ENCODE measurements around the gene ZBTB4. TPM values are rescaled to one million over a fixed set of nuclear protein-coding genes. Genes with fewer than 3 reads are reported as not detected.

Gene ZBTB4
- total RNA-seq, 2 experiments from 2014 or later, result 29.8 to 30.0 TPM

- Mint-ChIP-seq H3K27me3 (ENCODE audit: low read depth) (no peaks in the 10 kb centered on the region), H3K4me1 (ENCODE audit: low read depth) (no peaks in the 10 kb centered on the region), H3K4me3 (no peak overlapping the region), H3K36me3 (ENCODE audit: low read depth) (no peaks in the 10 kb centered on the region), H3K9me3 (ENCODE audit: insufficient read depth) (no peaks in the 10 kb centered on the region), H3K27ac (no peak overlapping the region)
- ChIA-PET CTCF (interaction anchor here (4.4 kb wide), 1 partner anchor 8 kb away, joined by 15 read pairs; the partner anchor contains the start of gene TMEM102), POLR2A (interaction anchor here (0.8 kb wide), 1 partner anchor 9 kb away, joined by 3 read pairs; the partner anchor contains the start of gene TMEM102)
- ATAC-seq (no peak), DNase-seq (no peak)
Measured at GRCh38 chr17:7426896-7427489, 52.4 kb downstream of the ZBTB4 start.

GRCh38 chr17:7426203-7426863 is 53.1 kb downstream of the ZBTB4 start:
- ATAC-seq, result no peak
- Mint-ChIP-seq H3K27me3 (ENCODE audit: low read depth) (no peaks in the 10 kb centered on the region), H3K4me1 (ENCODE audit: low read depth) (no peaks in the 10 kb centered on the region), H3K36me3 (ENCODE audit: low read depth) (no peaks in the 10 kb centered on the region), H3K9me3 (ENCODE audit: insufficient read depth) (no peaks in the 10 kb centered on the region), H3K4me3 (no peak overlapping the region), H3K27ac (no peak overlapping the region)
- POLR2A ChIA-PET, result no interaction called here
- CTCF ChIA-PET, result interaction anchor here (4.4 kb wide), 1 partner anchor 9 kb away, joined by 15 read pairs; the partner anchor contains the start of gene TMEM102
- DNase-seq, result no peak

DNA sequence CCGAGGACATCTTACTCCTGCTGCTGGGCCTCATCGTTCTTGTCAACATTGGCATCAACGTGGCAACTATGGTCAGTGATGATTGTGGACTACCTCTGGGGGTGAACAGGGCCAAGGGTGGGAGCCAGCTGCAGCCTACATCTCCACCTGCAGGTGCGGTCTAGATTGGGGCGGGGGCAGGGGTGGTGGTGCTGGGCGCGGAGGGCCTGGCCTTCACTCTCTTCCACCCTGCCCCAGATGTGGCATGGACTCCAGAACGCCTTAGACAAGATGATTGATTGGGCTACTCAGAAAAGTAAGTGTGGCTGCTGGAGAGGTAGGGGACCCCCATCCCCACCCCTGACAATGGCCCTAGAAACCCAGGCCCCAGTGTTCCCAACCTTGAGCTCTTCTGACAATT is 53.7 kb downstream of the ZBTB4 start:
- ChIA-PET POLR2A (interaction anchor here (0.7 kb wide), 1 partner anchor 10 kb away, joined by 3 read pairs; no protein-coding TSS in a partner anchor), CTCF (interaction anchor here (4.4 kb wide), 1 partner anchor 10 kb away, joined by 15 read pairs; the partner anchor contains the start of gene TMEM102)
- no peaks in the 10 kb centered on the region for H3K27me3 Mint-ChIP-seq (ENCODE audit: low read depth)
- no peaks in the 10 kb centered on the region for H3K4me1 Mint-ChIP-seq (ENCODE audit: low read depth)
- ATAC-seq (no peak), DNase-seq (no peak)
- no peak overlapping the region for H3K27ac Mint-ChIP-seq
- H3K4me3 Mint-ChIP-seq, result no peak overlapping the region
- no peaks in the 10 kb centered on the region for H3K36me3 Mint-ChIP-seq (ENCODE audit: low read depth)
- H3K9me3 Mint-ChIP-seq (ENCODE audit: insufficient read depth), result no peaks in the 10 kb centered on the region

DNA sequence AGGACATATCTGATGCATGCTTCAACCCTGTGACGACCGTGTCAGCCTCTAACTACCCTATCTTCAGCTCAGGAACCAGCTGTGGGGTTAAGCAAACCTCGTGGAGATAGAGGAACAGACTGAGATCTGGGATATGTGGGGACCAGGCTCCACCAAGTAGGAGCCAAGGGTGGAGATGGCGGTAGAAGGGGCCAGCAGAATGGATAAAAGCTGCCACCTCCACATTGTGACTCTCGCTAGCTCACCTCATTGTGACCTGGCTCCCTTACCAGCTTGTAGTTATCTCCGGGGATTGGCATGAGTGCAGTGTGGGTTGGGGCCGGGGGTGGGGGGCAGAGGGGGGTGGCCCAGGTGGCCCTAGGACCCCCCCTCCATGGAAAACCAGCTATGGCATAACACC is 54.1 kb downstream of the ZBTB4 start, which contains the start of gene SPEM2:
Gene SPEM2 (plus strand): TSS at position 301 of the 400 bp plus-strand sequence. CDS start 73 bp downstream, at position 374.
- no peak for ATAC-seq
- POLR2A ChIA-PET, result interaction anchor here (0.7 kb wide), 1 partner anchor 11 kb away, joined by 3 read pairs; no protein-coding TSS in a partner anchor

DNA sequence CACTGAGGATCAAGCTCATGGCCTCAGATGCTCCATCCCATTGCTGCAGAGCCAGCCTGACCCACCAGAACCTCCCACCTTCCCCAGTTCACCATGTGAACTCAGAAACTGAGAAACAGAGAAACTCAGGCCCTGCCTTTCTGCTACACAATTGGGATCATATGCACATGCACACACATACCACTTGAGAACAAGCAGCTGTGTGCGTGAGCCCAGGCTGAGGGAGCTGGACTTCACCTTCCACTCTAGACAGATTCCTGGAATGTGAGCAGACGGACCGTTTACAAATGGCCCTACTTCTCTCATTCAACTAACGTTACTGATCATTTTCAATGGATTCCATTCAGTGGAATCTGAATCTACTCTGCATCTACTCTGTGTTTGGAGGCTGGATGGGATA is 55.8 kb downstream of the ZBTB4 start:
- no peaks in the 10 kb centered on the region for H3K4me1 Mint-ChIP-seq (ENCODE audit: low read depth)
- no peaks in the 10 kb centered on the region for H3K9me3 Mint-ChIP-seq (ENCODE audit: insufficient read depth)
- POLR2A ChIA-PET, result no interaction called here
- DNase-seq, result no peak
- H3K36me3 Mint-ChIP-seq (ENCODE audit: low read depth), result no peaks in the 10 kb centered on the region
- no peak for ATAC-seq
- H3K27ac Mint-ChIP-seq, result peak overlapping the region; percentile 3
- H3K4me3 Mint-ChIP-seq, result no peak overlapping the region
- CTCF ChIA-PET, result interaction anchor here (1.7 to 4.4 kb wide), 2 partner anchors 12 to 68 kb away, joined by 4 to 15 read pairs; partner anchors contain the start of gene TMEM102
- no peaks in the 10 kb centered on the region for H3K27me3 Mint-ChIP-seq (ENCODE audit: low read depth)

More for the DNA sequence above, 54.1 kb downstream of the ZBTB4 start, which contains the start of gene SPEM2:
- DNase-seq, result no peak
- H3K4me3 Mint-ChIP-seq, result no peak within 1 kb of the TSS
- H3K36me3 Mint-ChIP-seq (ENCODE audit: low read depth), result no peaks in the 10 kb centered on the region
- no peaks in the 10 kb centered on the region for H3K9me3 Mint-ChIP-seq (ENCODE audit: insufficient read depth)
- no peaks in the 10 kb centered on the region for H3K4me1 Mint-ChIP-seq (ENCODE audit: low read depth)
- CTCF ChIA-PET, result interaction anchor here (4.4 kb wide), 1 partner anchor 10 kb away, joined by 15 read pairs; the partner anchor contains the start of gene TMEM102
- H3K27me3 Mint-ChIP-seq (ENCODE audit: low read depth), result no peaks in the 10 kb centered on the region
- peak within 1 kb of the TSS; percentile 11 for H3K27ac Mint-ChIP-seq

- H3K4me1 Mint-ChIP-seq (ENCODE audit: low read depth), result no peaks in the 10 kb centered on the region
Measured at GRCh38 chr17:7421186-7421585, 58.2 kb downstream of the ZBTB4 start.

GRCh38 chr17:7419819-7420610 is 59.4 kb downstream of the ZBTB4 start, which contains the start of gene SPEM1:
TSS of gene SPEM1 (plus strand) at chr17:7420324. CDS start at chr17:7420385, 61 bp downstream.
- CTCF ChIA-PET, result interaction anchor here (1.7 kb wide), 1 partner anchor 17 kb away, joined by 5 read pairs; no protein-coding TSS in a partner anchor
- no peaks in the 10 kb centered on the region for H3K27me3 Mint-ChIP-seq (ENCODE audit: low read depth)
- ATAC-seq (no peak), DNase-seq (no peak)
- no peaks in the 10 kb centered on the region for H3K4me1 Mint-ChIP-seq (ENCODE audit: low read depth)
- H3K9me3 Mint-ChIP-seq (ENCODE audit: insufficient read depth), result no peaks in the 10 kb centered on the region
- H3K4me3 Mint-ChIP-seq, result no peak within 1 kb of the TSS
- no peak within 1 kb of the TSS for H3K27ac Mint-ChIP-seq
- POLR2A ChIA-PET, result interaction anchor here (0.7 kb wide), 1 partner anchor 12 kb away, joined by 3 read pairs; no protein-coding TSS in a partner anchor
- no peaks in the 10 kb centered on the region for H3K36me3 Mint-ChIP-seq (ENCODE audit: low read depth)

More at GRCh38 chr17:7421186-7421585, 58.2 kb downstream of the ZBTB4 start:
- H3K27me3 Mint-ChIP-seq (ENCODE audit: low read depth), result no peaks in the 10 kb centered on the region
- no peak for ATAC-seq
- H3K27ac Mint-ChIP-seq, result no peak overlapping the region
- no peak overlapping the region for H3K4me3 Mint-ChIP-seq
- H3K9me3 Mint-ChIP-seq (ENCODE audit: insufficient read depth), result no peaks in the 10 kb centered on the region
- CTCF ChIA-PET, result interaction anchor here (1.7 kb wide), 1 partner anchor 15 kb away, joined by 5 read pairs; no protein-coding TSS in a partner anchor
- no peak for DNase-seq
- H3K36me3 Mint-ChIP-seq (ENCODE audit: low read depth), result no peaks in the 10 kb centered on the region
- POLR2A ChIA-PET, result no interaction called here

DNA sequence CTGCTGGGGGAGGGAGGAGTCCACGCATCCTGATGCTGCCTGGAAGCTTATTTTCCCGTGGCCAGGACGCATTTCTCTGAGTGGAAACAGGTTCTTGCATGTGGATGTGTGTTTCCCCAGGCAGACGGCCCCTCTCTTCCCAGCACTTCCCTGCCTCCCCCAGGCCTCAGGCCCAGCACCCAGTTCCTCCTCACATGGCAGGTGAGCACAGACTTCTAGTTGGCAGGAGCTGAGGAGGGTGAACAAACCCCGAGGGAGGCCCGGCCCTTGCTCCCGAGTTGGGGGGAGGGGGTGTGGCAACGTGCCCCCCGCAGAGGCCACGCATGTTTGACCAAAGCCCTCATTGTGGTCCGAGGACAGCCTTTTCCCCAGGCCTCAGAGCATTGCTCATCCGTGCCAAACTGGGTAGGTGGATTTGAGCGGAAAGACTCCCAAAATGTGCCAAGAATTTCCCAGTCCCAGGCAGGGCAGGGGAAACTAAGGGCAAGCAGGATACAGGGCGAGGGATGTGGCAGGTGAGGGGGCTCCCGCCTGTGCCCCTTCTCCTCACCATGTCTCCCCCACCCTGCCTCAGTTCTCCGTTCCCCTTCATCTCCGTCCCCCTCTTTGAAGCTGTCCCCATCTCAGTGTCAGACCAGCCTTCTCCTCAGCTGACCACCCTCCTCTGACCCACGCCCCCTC is 60.8 kb downstream of the ZBTB4 start:
- ATAC-seq, result no peak

GRCh38 chr17:7417056-7417655 is 62.3 kb downstream of the ZBTB4 start:
- Mint-ChIP-seq H3K27ac (no peak overlapping the region), H3K4me1 (ENCODE audit: low read depth) (no peaks in the 10 kb centered on the region), H3K27me3 (ENCODE audit: low read depth) (no peaks in the 10 kb centered on the region), H3K4me3 (no peak overlapping the region), H3K9me3 (ENCODE audit: insufficient read depth) (no peaks in the 10 kb centered on the region), H3K36me3 (ENCODE audit: low read depth) (no peaks in the 10 kb centered on the region)
- ATAC-seq (no peak), DNase-seq (no peak)
- CTCF ChIA-PET, result no interaction called here
- POLR2A ChIA-PET, result no interaction called here

More for the DNA sequence above, 60.8 kb downstream of the ZBTB4 start:
- DNase-seq, result no peak
- Mint-ChIP-seq H3K4me3 (no peak overlapping the region), H3K9me3 (ENCODE audit: insufficient read depth) (no peaks in the 10 kb centered on the region), H3K36me3 (ENCODE audit: low read depth) (no peaks in the 10 kb centered on the region), H3K27ac (no peak overlapping the region), H3K27me3 (ENCODE audit: low read depth) (no peaks in the 10 kb centered on the region), H3K4me1 (ENCODE audit: low read depth) (no peaks in the 10 kb centered on the region)
- ChIA-PET POLR2A (no interaction called here), CTCF (no interaction called here)

GRCh38 chr17:7416323-7416722 is 63.1 kb downstream of the ZBTB4 start:
- Mint-ChIP-seq H3K36me3 (ENCODE audit: low read depth) (no peaks in the 10 kb centered on the region), H3K27ac (no peak overlapping the region)
- CTCF ChIA-PET, result no interaction called here

GRCh38 chr17:7415784-7416183 is 63.6 kb downstream of the ZBTB4 start:
- CTCF ChIA-PET, result no interaction called here

More at GRCh38 chr17:7416323-7416722, 63.1 kb downstream of the ZBTB4 start:
- DNase-seq, result no peak
- ATAC-seq, result no peak
- no peaks in the 10 kb centered on the region for H3K27me3 Mint-ChIP-seq (ENCODE audit: low read depth)
- POLR2A ChIA-PET, result no interaction called here
- H3K4me1 Mint-ChIP-seq (ENCODE audit: low read depth), result no peaks in the 10 kb centered on the region
- no peaks in the 10 kb centered on the region for H3K9me3 Mint-ChIP-seq (ENCODE audit: insufficient read depth)
- no peak overlapping the region for H3K4me3 Mint-ChIP-seq

More at GRCh38 chr17:7415784-7416183, 63.6 kb downstream of the ZBTB4 start:
- Mint-ChIP-seq H3K4me1 (ENCODE audit: low read depth) (no peaks in the 10 kb centered on the region), H3K9me3 (ENCODE audit: insufficient read depth) (no peaks in the 10 kb centered on the region), H3K27me3 (ENCODE audit: low read depth) (no peaks in the 10 kb centered on the region), H3K36me3 (ENCODE audit: low read depth) (no peaks in the 10 kb centered on the region), H3K4me3 (no peak overlapping the region), H3K27ac (no peak overlapping the region)
- DNase-seq (no peak), ATAC-seq (no peak)
- POLR2A ChIA-PET, result no interaction called here

All from activated CD8-positive, alpha-beta T cell treated with anti-CD3 and anti-CD28 coated beads, Interleukin-2, amount 10 ng/mL, durations not matched to agents 7 days and 5 days (primary cell).